LNCaP clone FGC (cell line): ENCODE measurements around the gene PCCB.
A peak's percentile ranks its signal among the peaks of the same experiment; 100 is the strongest.

Source experiments
- DNase-seq: peaks from one replicate; pipeline ENCODE4 v3.0.0-alpha.2; 2011; ENCODE audit warnings: low read depth
- H3K4me3 ChIP-seq: 2 replicates; pipeline ENCODE4 v1.5.1; 2011; ENCODE audit warnings: mild to moderate bottlenecking, low read depth, low read length, control low read depth
- CTCF ChIP-seq: IDR thresholded peaks from 2 replicates; pipeline ENCODE4 v1.5.1; 2012; ENCODE audit warnings: mild to moderate bottlenecking; ENCODE audit not compliant: control insufficient read depth, insufficient read depth; ENCODE audit errors: extremely low read depth

PCCB gene

DNA sequence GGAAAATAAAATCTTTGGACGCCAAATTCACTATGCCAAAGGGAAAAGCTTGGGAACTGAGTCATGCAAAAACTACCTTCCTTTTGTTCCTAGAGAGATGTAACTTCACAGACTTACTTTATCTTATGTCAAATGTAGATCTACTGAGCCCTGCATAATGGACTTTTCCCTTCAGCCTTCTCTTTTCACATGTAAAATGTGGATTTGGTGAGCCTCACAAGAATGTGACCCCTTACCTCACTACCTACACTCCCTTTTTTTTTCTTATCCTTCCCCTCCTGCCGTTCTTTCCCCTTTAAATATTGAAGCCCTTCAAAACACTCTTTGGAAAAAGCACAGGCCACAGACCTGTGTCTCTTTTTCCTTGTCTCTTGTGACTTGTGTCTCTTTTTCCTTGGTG, 14.0 kb upstream of the PCCB start:
- TF ChIP-seq CTCF, result no peak
- no peak for DNase-seq
- no peak overlapping the region for H3K4me3 ChIP-seq

- no peak overlapping the region for H3K4me3 ChIP-seq
- peak; percentile 48 for DNase-seq
- no peak for TF ChIP-seq CTCF
Observed at GRCh38 chr3:136237103-136237502, 13.0 kb upstream of the PCCB start.

DNA sequence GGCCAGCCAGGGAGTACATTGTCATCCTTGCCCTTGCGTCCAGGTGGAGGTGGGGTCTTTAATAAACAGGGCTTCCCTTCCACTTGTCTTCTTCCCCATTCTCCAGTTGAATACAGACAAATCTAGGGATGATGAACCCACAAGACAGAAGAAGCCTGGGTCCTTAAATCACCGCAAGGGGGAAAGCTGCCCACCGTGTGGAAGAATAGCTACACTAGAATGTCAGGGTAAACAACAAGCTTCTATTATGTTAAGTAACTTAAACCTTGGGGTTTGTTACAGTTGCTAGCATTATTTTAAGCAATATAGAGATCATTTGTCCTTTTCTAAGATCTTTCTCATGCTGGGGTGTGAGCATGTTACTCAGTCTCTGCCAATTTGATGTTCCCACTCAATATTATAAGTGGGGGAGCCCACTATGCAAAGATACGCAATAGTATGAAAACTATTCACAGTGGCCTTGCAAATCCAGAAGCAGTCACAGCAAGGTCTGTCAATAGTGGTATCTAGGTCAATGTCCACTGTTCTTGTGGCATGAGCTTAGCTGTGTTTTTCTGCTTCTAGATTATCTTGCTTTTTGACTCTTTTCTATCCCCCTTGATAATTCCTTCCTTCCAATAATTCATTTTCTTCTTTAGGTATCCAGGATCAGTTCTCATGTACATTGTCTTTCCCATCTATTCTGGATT, 12.0 kb upstream of the PCCB start:
- no peak overlapping the region for H3K4me3 ChIP-seq
- TF ChIP-seq CTCF, result no peak
- no peak for DNase-seq

DNA sequence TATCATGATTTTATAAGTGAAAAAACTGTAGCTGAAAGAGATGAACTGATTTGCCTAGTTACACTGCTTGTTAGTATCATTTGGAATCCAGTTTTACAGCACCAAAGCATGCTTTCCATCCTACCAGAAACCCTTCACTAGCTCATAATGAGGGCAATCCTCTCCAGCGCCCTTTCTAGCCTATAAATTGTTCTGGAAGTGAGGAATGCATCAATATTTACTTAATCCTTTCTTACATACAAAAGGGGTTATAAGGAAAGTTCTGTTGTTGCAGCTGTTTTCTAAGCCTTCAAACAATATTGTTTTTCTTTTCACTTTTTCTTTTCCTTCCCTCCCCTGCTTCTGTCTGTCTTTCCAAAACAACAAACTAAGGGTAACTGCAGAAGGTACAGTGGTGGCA, 11.0 kb upstream of the PCCB start:
- TF ChIP-seq CTCF, result no peak
- peak; percentile 13 for DNase-seq
- H3K4me3 ChIP-seq, result no peak overlapping the region

GRCh38 chr3:136245691-136246090, 4.4 kb upstream of the PCCB start:
- no peak for DNase-seq
- no peak overlapping the region for H3K4me3 ChIP-seq
- no peak for TF ChIP-seq CTCF

DNA sequence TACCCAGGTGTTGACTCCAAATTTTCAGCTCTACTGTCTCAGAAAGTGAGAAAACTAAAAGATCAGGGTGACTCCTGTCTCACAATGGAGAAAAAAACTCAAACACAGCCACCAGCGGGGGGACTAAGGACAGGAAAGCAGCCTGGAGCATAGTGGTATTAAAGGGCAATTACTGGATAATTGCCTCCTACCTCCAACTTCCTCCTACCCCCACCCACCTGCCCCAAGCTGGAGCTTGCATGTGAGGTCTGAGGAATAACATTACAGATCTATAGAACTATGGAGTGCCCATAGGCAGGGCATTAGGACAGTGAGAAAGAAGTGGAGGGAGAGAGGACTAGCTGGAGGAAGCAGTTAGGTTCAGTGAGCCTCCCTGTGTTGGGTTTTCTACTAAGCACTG, 2.7 kb upstream of the PCCB start:
- no peak for DNase-seq
- TF ChIP-seq CTCF, result no peak
- H3K4me3 ChIP-seq, result no peak overlapping the region
